ENCODE data around the gene BORCS5.

Gene BORCS5

DNA sequence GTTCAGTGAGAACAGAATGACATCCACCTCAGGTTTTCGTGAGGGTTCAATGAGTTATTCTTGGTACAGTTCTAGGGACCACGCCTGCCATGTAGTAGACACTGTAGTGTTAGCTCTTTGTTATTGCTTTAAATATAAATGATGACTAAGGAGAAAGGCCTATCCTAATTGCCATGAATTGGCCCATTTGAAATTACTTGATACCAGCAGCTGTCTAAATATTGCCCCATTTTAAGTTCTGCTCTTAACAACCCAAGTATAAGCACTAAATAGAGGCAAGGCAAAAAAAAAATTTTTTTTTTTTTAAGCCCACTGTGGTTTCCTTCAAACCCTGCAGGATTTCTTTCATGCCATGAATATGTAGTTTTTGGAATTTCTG, 84.5 kb downstream of the BORCS5 start:
- H3K4me3 ChIP-seq (replicated peaks; ENCODE audit: low read depth, low read length), result no peak overlapping the region
- TF ChIP-seq, protein P1, sequence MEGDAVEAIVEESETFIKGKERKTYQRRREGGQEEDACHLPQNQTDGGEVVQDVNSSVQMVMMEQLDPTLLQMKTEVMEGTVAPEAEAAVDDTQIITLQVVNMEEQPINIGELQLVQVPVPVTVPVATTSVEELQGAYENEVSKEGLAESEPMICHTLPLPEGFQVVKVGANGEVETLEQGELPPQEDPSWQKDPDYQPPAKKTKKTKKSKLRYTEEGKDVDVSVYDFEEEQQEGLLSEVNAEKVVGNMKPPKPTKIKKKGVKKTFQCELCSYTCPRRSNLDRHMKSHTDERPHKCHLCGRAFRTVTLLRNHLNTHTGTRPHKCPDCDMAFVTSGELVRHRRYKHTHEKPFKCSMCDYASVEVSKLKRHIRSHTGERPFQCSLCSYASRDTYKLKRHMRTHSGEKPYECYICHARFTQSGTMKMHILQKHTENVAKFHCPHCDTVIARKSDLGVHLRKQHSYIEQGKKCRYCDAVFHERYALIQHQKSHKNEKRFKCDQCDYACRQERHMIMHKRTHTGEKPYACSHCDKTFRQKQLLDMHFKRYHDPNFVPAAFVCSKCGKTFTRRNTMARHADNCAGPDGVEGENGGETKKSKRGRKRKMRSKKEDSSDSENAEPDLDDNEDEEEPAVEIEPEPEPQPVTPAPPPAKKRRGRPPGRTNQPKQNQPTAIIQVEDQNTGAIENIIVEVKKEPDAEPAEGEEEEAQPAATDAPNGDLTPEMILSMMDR (IDR thresholded peaks at IDR 0.05; ENCODE audit: low read length, missing control alignments), result no peak
- no peak for DNase-seq (ENCODE audit: low read depth)

DNA sequence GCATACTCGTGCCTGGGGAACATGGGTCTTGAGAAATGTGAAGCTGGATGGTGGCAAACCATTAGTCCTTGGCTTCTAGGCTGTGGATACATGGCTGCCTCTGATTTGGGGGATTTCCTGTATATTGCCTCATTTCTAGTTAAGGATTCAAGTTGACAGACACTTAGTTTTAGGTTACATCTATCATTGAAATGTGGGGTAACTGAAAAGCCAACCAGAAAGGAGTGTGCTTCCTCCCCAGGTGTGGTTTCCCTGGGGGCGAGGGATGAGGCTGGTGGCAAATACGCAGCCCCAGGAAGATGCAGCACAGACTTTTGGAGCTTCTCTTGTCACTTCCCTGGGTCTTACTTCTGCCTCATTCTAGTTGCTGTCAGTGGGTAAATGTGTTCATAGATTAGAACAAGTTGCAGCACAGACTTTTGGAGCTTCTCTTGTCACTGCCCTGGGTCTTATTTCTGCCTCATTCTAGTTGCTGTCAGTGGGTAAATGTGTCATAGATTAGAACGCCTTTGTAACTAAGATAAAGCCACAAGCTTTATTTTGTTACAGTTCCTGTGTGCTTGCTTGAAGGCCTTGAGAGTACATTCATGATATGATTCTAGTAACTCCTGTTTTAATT, 85.1 kb downstream of the BORCS5 start:
- DNase-seq (ENCODE audit: low read depth), result peak; percentile 50
- no peak overlapping the region for H3K4me3 ChIP-seq (replicated peaks; ENCODE audit: low read depth, low read length)
- TF ChIP-seq, protein P1 (IDR thresholded peaks at IDR 0.05; ENCODE audit: low read length, missing control alignments), result no peak

DNA sequence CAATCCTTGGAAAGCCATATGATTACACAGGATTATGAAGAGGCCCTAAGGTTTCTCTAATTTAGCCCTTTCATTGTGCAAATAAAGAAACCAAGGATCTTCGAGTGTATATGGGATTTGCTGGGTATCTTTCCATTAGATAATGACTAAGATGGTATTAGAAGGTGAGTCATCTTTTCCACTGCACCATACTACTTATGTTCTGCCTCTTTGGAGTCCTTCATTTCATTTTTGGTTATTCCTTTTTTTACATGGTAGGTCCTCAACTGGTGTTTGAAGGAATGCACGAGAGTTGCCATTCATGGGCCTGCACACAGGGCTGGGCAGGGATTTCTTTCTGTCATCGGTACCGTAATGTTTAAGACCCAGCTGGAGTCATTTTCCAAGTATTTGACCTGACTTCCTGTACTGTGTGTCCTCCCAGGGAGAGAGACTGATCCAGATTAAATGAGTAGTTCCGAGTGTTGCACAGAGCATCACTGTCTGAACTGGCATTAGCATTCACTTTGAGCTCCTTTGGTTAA, 85.7 kb downstream of the BORCS5 start:
- peak; percentile 74 for DNase-seq (ENCODE audit: low read depth)
- H3K4me3 ChIP-seq (replicated peaks; ENCODE audit: low read depth, low read length), result no peak overlapping the region
- TF ChIP-seq, protein P1 (IDR thresholded peaks at IDR 0.05; ENCODE audit: low read length, missing control alignments), result no peak

DNA sequence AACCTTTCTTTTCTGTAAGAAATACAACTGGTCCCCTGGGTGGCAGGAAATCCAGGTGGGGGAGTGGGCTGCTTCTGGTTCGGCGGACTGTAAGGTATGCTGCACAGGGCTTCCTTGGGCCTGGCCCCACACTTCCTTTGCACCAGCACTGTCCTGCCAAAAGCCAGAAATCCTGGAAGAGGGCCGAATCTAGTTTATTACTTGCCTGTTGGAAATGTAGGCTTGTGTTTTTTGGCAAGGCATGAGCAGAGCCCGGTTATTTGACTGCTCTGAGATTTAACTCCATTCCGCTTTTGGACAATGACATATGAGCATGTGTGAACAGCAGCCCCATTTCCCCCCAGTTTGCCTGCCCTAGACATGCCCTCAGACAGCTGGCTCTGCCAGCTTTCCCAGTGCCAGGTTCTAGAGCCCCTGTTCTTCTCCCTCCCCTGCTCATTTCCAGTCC, 86.6 kb downstream of the BORCS5 start:
- peak; percentile 67 for DNase-seq (ENCODE audit: low read depth)

DNA sequence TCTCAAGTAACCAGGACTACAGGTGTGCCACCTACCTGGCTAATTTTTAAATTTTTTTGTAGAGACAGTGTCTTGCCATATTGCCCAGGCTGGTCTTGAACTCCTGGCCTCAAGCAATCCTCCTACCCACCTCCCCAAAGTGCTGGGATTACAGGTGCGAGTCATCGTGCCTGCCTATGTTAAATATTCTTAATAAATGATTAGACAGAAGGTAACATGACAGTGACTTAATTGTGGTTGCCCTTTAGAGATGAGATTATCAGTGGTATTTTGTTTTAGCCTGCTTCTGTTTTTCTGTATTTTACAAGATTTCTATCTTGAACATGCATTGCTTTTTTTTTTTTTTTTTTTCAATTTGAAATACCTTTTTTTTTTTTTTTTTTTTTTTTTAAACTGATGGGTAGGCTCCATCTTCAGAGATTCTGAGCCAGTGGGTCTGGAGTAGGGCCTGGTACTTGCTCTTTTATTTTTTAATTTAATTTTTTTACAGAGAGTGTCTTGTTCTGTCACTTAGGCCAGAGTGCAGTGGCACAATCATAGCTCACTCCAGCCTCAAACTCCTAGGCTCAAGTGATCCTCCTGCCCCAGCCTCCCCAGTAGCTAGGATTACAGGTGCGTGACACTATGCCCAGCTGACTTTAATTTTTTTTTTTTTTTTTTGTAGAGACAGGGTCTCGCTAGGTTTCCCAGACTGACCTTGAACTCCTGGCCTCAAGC, 88.4 kb downstream of the BORCS5 start:
- TF ChIP-seq, protein P1 (IDR thresholded peaks at IDR 0.05; ENCODE audit: low read length, missing control alignments), result no peak
- no peak overlapping the region for H3K4me3 ChIP-seq (replicated peaks; ENCODE audit: low read depth, low read length)
- DNase-seq (ENCODE audit: low read depth), result no peak

More for the DNA sequence above, 86.6 kb downstream of the BORCS5 start:
- no peak overlapping the region for H3K4me3 ChIP-seq (replicated peaks; ENCODE audit: low read depth, low read length)
- TF ChIP-seq, protein P1 (IDR thresholded peaks at IDR 0.05; ENCODE audit: low read length, missing control alignments), result no peak

DNA sequence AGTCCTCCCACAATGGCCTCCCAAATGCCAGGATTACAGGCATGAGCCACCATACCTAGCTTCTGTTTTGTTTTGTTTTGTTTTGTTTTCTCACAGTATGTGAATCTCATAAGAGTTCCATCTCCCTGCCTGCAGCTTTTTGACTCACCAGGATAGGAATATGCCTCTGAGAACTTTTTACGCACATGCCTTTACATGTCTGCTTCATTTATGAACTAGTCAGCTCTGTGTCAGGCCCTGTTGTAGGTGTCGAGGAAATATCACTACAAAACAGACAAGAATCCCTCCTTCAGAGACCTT, 89.0 kb downstream of the BORCS5 start:
- TF ChIP-seq, protein P1 (IDR thresholded peaks at IDR 0.05; ENCODE audit: low read length, missing control alignments), result no peak

More for the DNA sequence above, 89.0 kb downstream of the BORCS5 start:
- DNase-seq (ENCODE audit: low read depth), result no peak
- H3K4me3 ChIP-seq (replicated peaks; ENCODE audit: low read depth, low read length), result no peak overlapping the region

All from fibroblast of pulmonary artery (primary cell).